Osteocyte (in vitro differentiated cells): ENCODE data around the gene SHC1. TPM values are rescaled to one million over a fixed set of nuclear protein-coding genes. Genes with fewer than 3 reads are reported as not detected.

Experiments used
- DNase-seq: peaks from one replicate; pipeline ENCODE4 v3.0.0; 2021; ENCODE audit warnings: mixed read lengths; ENCODE audit not compliant: unreplicated experiment; ENCODE audit errors: extremely low spot score
- H3K27ac Mint-ChIP-seq: one replicate; pipeline ENCODE4 v1.8.0; 2021; ENCODE audit warnings: mild to moderate bottlenecking, mixed read lengths; ENCODE audit not compliant: unreplicated experiment
- H3K27me3 Mint-ChIP-seq: one replicate; pipeline ENCODE4 v1.8.0; 2021; ENCODE audit warnings: mixed read lengths; ENCODE audit not compliant: unreplicated experiment
- H3K36me3 Mint-ChIP-seq: one replicate; pipeline ENCODE4 v1.8.0; 2021; ENCODE audit warnings: mixed read lengths; ENCODE audit not compliant: unreplicated experiment
- H3K4me1 Mint-ChIP-seq: one replicate; pipeline ENCODE4 v1.8.0; 2021; ENCODE audit warnings: mixed read lengths; ENCODE audit not compliant: unreplicated experiment
- H3K4me3 Mint-ChIP-seq: one replicate; pipeline ENCODE4 v1.8.0; 2021; ENCODE audit warnings: mild to moderate bottlenecking, moderate library complexity, mixed read lengths; ENCODE audit not compliant: unreplicated experiment
- H3K9me3 Mint-ChIP-seq: one replicate; pipeline ENCODE4 v1.8.0; 2021; ENCODE audit warnings: mixed read lengths; ENCODE audit not compliant: unreplicated experiment
- CTCF ChIP-seq: fragments of 200-600 bp; sonication (generic); IDR thresholded peaks from 2 replicates; pipeline ENCODE4 v1.5.0; 2021; ENCODE audit warnings: antibody characterized with exemption, mild to moderate bottlenecking, moderate library complexity
- total RNA-seq: library from RNA; stranded (reverse); gene quantifications from 2 replicates; pipeline ENCODE4 v1.2.1, GENCODE V29; 2021

SHC1 gene
- total RNA-seq, 1 donor from 2014 or later = 239 TPM

DNA sequence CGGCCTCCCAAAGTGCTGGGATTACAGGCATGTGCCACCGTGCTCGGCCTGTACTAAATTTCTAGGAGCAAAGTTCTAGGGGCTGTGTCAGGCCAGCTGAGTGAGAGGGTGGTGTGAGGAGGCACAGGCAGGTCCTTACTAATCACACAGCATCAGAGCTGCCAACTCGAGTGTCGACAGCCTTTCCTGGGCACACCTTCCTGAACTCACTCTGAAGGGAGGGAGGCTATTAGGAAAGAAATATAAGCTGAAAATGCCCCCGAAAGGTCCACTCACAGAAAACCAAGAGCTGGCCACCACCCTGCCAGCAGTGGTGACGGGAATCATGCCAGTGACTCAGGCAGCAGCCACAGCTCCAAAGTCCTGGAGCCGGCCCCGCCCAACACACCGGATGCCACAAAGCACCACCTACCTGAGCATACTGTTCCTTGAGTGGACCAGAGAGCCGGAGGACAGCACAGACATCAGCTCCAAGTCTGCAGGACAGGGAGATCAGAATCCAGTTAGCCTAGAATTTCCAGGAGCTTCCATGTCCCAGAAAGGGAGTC lies 38.5 kb downstream of the SHC1 start:
- no peak for TF ChIP-seq CTCF
- Mint-ChIP-seq H3K4me1 (peaks cover 10% of the 10 kb centered on the region), H3K9me3 (no peaks in the 10 kb centered on the region), H3K4me3 (no peak overlapping the region), H3K27me3 (no peaks in the 10 kb centered on the region), H3K36me3 (peaks cover 16% of the 10 kb centered on the region), H3K27ac (no peak overlapping the region)
- DNase-seq = no peak

GRCh38 chr1:154926201-154926600 lies 44.3 kb downstream of the SHC1 start:
- no peak for DNase-seq
- H3K4me3 Mint-ChIP-seq = no peak overlapping the region
- no peak for TF ChIP-seq CTCF
- H3K9me3 Mint-ChIP-seq = no peaks in the 10 kb centered on the region
- peaks cover 32% of the 10 kb centered on the region for H3K36me3 Mint-ChIP-seq
- H3K27ac Mint-ChIP-seq = no peak overlapping the region
- H3K4me1 Mint-ChIP-seq = no peaks in the 10 kb centered on the region
- H3K27me3 Mint-ChIP-seq = no peaks in the 10 kb centered on the region

DNA sequence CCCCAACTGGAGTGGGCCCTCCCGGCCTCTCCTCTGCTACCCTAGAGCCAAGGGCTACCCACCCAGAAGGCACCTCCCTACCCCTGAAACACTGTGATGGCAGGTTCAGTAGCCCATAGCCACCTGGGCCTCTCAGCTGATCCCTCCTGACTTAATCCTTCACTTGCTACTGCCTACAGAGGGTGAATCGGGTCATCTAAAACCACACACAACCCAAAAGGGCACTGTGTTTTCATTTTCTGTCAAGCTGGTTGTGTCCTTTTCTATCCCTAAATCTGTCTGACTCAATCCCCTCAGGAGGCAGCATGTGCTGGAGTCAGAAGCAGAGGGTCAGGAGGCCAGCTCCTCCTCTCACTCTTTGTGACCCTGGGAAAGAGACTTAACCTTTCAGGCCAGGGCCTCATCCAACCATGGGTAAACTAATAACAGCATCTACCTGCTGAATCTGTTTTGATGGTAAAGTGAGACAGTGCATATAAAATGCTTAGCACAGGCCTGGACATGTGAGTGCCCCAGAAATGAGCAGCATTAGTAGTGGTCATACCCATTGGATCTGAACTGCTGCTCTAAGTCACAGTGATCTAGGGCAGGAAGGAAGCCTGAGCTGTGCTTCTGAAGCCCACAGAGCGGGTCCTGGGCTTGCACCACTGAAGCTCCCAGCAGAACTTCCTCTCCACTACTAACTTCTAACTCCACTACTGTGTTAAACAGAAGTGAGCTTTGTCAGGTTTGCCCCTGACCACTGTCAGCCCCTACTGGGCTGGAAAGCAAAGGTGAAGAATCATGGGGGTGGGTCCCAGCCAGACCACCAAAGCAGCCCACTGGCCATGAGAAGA lies 45.0 kb downstream of the SHC1 start:
- H3K36me3 Mint-ChIP-seq = peaks cover 32% of the 10 kb centered on the region
- no peaks in the 10 kb centered on the region for H3K9me3 Mint-ChIP-seq
- H3K4me3 Mint-ChIP-seq = no peak overlapping the region
- H3K4me1 Mint-ChIP-seq = no peaks in the 10 kb centered on the region
- no peak for TF ChIP-seq CTCF
- DNase-seq = no peak
- H3K27me3 Mint-ChIP-seq = no peaks in the 10 kb centered on the region
- H3K27ac Mint-ChIP-seq = no peak overlapping the region

GRCh38 chr1:154923695-154924094 lies 46.9 kb downstream of the SHC1 start:
- H3K9me3 Mint-ChIP-seq = no peaks in the 10 kb centered on the region
- no peak for TF ChIP-seq CTCF
- H3K27me3 Mint-ChIP-seq = no peaks in the 10 kb centered on the region
- DNase-seq = no peak
- H3K36me3 Mint-ChIP-seq = peaks cover 26% of the 10 kb centered on the region
- H3K4me1 Mint-ChIP-seq = no peaks in the 10 kb centered on the region
- no peak overlapping the region for H3K4me3 Mint-ChIP-seq
- H3K27ac Mint-ChIP-seq = no peak overlapping the region

DNA sequence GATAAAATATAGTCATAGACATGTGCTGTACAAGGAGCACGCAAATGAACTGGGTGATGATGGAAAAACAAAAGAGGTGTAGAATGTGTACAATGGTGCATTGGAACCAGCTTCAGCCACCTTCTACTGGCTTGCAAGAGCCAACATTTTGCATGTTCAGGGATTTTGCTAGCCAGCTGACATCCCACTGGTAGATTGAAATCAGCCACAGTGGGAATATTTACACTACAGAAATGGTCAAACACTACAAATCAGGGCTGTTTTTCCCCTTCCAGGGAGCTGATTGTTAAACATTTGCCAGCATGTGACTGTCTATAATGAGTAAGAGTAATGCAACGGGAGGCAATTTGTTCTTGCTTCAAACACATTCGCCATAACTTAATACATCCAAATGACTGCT lies 57.3 kb downstream of the SHC1 start:
- DNase-seq = no peak
- H3K27me3 Mint-ChIP-seq = no peaks in the 10 kb centered on the region
- H3K36me3 Mint-ChIP-seq = peaks cover 6% of the 10 kb centered on the region
- H3K4me3 Mint-ChIP-seq = no peak overlapping the region
- TF ChIP-seq CTCF = no peak
- H3K27ac Mint-ChIP-seq = no peak overlapping the region
- H3K4me1 Mint-ChIP-seq = no peaks in the 10 kb centered on the region
- H3K9me3 Mint-ChIP-seq = peaks cover 9% of the 10 kb centered on the region
